Panc1 (cell line): Measurements from ENCODE around the gene STX1A. TPM values are rescaled to one million over a fixed set of nuclear protein-coding genes. Genes with fewer than 3 reads are reported as not detected.

Experiments used
- ATAC-seq: fragments of 200-7000 bp; cut with Tn5 transposase; 2 replicates; pipeline ENCODE4 v1.9.1; 2020; ENCODE audit warnings: mild to moderate bottlenecking, moderate library complexity
- BruUV-seq: library from RNA; stranded (reverse); fragments of 400-500 nt; replicated peaks from 2 replicates; lab custom pipeline; 2021; lab: Mats Ljungman, UMichigan
- CTCF ChIA-PET: fragments of 300-600 bp; sonication (Branson Sonifier 250); formaldehyde crosslinking; loops from one replicate; lab custom pipeline; 2022; ENCODE audit warnings: antibody characterized with exemption; lab: Charles Lee
- POLR2A ChIA-PET: fragments of 300-600 bp; sonication (Branson Sonifier 250); formaldehyde crosslinking; loops from one replicate; lab custom pipeline; 2022; ENCODE audit warnings: antibody characterized with exemption; lab: Charles Lee
- DNase-seq: peaks from one replicate; pipeline ENCODE4 v3.0.0-alpha.2; 2010; ENCODE audit warnings: low read depth, low spot score
- H3K27ac ChIP-seq: 2 replicates; pipeline ENCODE4 v1.5.1; 2011; ENCODE audit warnings: mild to moderate bottlenecking, low read length, inconsistent platforms
- H3K27me3 ChIP-seq: fragments of 200-500 bp; sonication (Bioruptor generic); 2 replicates; pipeline ENCODE4 v1.6.0; 2014; ENCODE audit warnings: low read length, inconsistent platforms; ENCODE audit not compliant: control insufficient read depth, insufficient read depth
- H3K36me3 ChIP-seq: fragments of 200-500 bp; sonication (Bioruptor generic); 2 replicates; pipeline ENCODE4 v1.5.1; 2014; ENCODE audit warnings: inconsistent platforms, mild to moderate bottlenecking, low read length, moderate library complexity; ENCODE audit not compliant: control insufficient read depth, insufficient read depth
- H3K4me1 ChIP-seq: 2 replicates; pipeline ENCODE4 v1.5.1; 2011; ENCODE audit warnings: inconsistent platforms, mild to moderate bottlenecking, low read length, moderate library complexity; ENCODE audit not compliant: control insufficient read depth, insufficient read depth
- H3K4me3 ChIP-seq, 2 experiments: 2 replicates each; pipeline ENCODE4 v1.5.1; 2011 to 2012; ENCODE audit warnings: low read depth in 2 of 2, low read length in 2 of 2, mild to moderate bottlenecking in 2 of 2, inconsistent platforms in 1 of 2, moderate library complexity in 1 of 2
- H3K9me3 ChIP-seq: fragments of 200-500 bp; sonication (Bioruptor generic); 2 replicates; pipeline ENCODE4 v1.5.1; 2014; ENCODE audit warnings: low read depth, mild to moderate bottlenecking, inconsistent platforms, low read length, moderate library complexity; ENCODE audit not compliant: control insufficient read depth, insufficient read depth
- CTCF ChIP-seq: fragments of 450-650 bp; IDR thresholded peaks from 2 replicates; pipeline ENCODE4 v1.5.1; 2017; ENCODE audit warnings: mild to moderate bottlenecking
- POLR2AphosphoS5 ChIP-seq: IDR thresholded peaks from 2 replicates; pipeline ENCODE4 v1.6.1; 2012; ENCODE audit warnings: mild to moderate bottlenecking, low read depth, low read length, moderate library complexity
- REST ChIP-seq, 2 experiments: IDR thresholded peaks; 2 replicates each; pipeline ENCODE4 v1.6.1; 2011 to 2012; ENCODE audit warnings: low read depth in 2 of 2, control low read depth in 1 of 2, low read length in 1 of 2, mild to moderate bottlenecking in 1 of 2, moderate library complexity in 1 of 2; ENCODE audit not compliant: insufficient read depth in 1 of 2
- SIN3A ChIP-seq: IDR thresholded peaks from 2 replicates; pipeline ENCODE4 v1.6.1; 2012; ENCODE audit warnings: low read depth, mild to moderate bottlenecking, low read length, moderate library complexity, borderline replicate concordance; ENCODE audit not compliant: insufficient read depth
- TCF7L2 ChIP-seq: IDR thresholded peaks from 2 replicates; pipeline ENCODE4 v1.6.1; 2011; ENCODE audit warnings: mild to moderate bottlenecking, low read depth, low read length, inconsistent platforms
- in situ Hi-C: cut with HindIII; loops from 2 replicates; pipeline ENCODE4 v1.10.0; 2016; ENCODE audit warnings: low sequenced_read_pairs, low pct_unique_long_range_greater_than_20kb
- intact Hi-C: fragments of 100-400 bp; cut with micrococcal nuclease; formaldehyde crosslinking; loops from one replicate; pipeline ENCODE4 v1.10.0; 2022; ENCODE audit not compliant: unreplicated experiment
- total RNA-seq: library from RNA; stranded (reverse); gene quantifications from one replicate; pipeline ENCODE4 v1.2.1, GENCODE V29; 2021; ENCODE audit not compliant: unreplicated experiment

Gene STX1A
- total RNA-seq, 1 experiment from 2014 or later = 80.9 TPM

- CTCF ChIA-PET = interaction anchor here (0.7 kb wide), 1 partner anchor 62 kb away, joined by 3 read pairs; no protein-coding TSS in a partner anchor
- in situ Hi-C loops = no loop called here
Observed at GRCh38 chr7:73683056-73683787, 36.2 kb downstream of the STX1A start, which contains the start of the genes BUD23 and DNAJC30. Gene BUD23, plus strand, starts transcription at chr7:73683597. Its CDS starts 29 bp downstream, at chr7:73683626. Gene DNAJC30, minus strand, starts transcription at chr7:73683453. Its CDS starts 30 bp downstream, at chr7:73683423.

GRCh38 chr7:73682745-73683055 is 36.8 kb downstream of the STX1A start:
- CTCF ChIA-PET = no interaction called here
- H3K4me1 ChIP-seq = peaks cover 25% of the 10 kb centered on the region
- peak overlapping the region; percentile 66 to 91 for H3K4me3 ChIP-seq
- H3K9me3 ChIP-seq = no peaks in the 10 kb centered on the region
- DNase-seq (no peak), ATAC-seq (no peak)
- in situ Hi-C loops = no loop called here
- no TSS peak for BruUV-seq
- no peaks in the 10 kb centered on the region for H3K27me3 ChIP-seq
- intact Hi-C loops = no loop called here
- POLR2A ChIA-PET = no interaction called here
- peaks cover 10% of the 10 kb centered on the region for H3K36me3 ChIP-seq
- peak overlapping the region; percentile 86 for H3K27ac ChIP-seq
- TF ChIP-seq POLR2AphosphoS5 = no peak
- no peak for TF ChIP-seq TCF7L2
- TF ChIP-seq CTCF = no peak
- TF ChIP-seq SIN3A = no peak

More at GRCh38 chr7:73683056-73683787, 36.2 kb downstream of the STX1A start, which contains the start of the genes BUD23 and DNAJC30:
- ATAC-seq (peak; percentile 95), DNase-seq (peak; percentile 80)
- Histone ChIP-seq H3K27me3 (no peaks in the 10 kb centered on the region), H3K9me3 (no peaks in the 10 kb centered on the region), H3K4me1 (peaks cover 25% of the 10 kb centered on the region), H3K27ac (peak within 1 kb of the TSS; percentile 86), H3K4me3 (peak within 1 kb of the TSS; percentile 66 to 98), H3K36me3 (peaks cover 10% of the 10 kb centered on the region)
- intact Hi-C loops = no loop called here
- no TSS peak for BruUV-seq
- POLR2A ChIA-PET = interaction anchor here (0.9 kb wide), 1 partner anchor 15 kb away, joined by 4 read pairs; no protein-coding TSS in a partner anchor
- TF ChIP-seq TCF7L2 = no peak
- TF ChIP-seq SIN3A = peak; percentile 94; the same call in 1 of the 2 replicates
- 0 out of 4 replicates have a peak, but pooled peaks of 1 of the 2 experiments have one; percentile 5 for TF ChIP-seq REST (IDR thresholded peaks at IDR 0.05; ENCODE audit: insufficient read depth in 1 of 2, low read depth in 2 of 2, low read length in 1 of 2)
- no peak for TF ChIP-seq CTCF
- peak; percentile 90 for TF ChIP-seq POLR2AphosphoS5
